Activated CD4-positive, alpha-beta T cell treated with anti-CD3 and anti-CD28 coated beads, Interleukin-2, amount 50 U/mL, for 1 hour (primary cell): ENCODE measurements around the gene TCF7L2.
A peak's percentile ranks its signal among the peaks of the same experiment; 100 is the strongest.
"Not testable (repeated sequence)": the region's sequence is repeated elsewhere in the genome, so short reads cannot be mapped to it uniquely, and the experiment has no call there.

ENCODE experiments used
- DNase-seq: peaks from one replicate; pipeline ENCODE4 v3.0.0-alpha.2; 2020

Gene TCF7L2

DNA sequence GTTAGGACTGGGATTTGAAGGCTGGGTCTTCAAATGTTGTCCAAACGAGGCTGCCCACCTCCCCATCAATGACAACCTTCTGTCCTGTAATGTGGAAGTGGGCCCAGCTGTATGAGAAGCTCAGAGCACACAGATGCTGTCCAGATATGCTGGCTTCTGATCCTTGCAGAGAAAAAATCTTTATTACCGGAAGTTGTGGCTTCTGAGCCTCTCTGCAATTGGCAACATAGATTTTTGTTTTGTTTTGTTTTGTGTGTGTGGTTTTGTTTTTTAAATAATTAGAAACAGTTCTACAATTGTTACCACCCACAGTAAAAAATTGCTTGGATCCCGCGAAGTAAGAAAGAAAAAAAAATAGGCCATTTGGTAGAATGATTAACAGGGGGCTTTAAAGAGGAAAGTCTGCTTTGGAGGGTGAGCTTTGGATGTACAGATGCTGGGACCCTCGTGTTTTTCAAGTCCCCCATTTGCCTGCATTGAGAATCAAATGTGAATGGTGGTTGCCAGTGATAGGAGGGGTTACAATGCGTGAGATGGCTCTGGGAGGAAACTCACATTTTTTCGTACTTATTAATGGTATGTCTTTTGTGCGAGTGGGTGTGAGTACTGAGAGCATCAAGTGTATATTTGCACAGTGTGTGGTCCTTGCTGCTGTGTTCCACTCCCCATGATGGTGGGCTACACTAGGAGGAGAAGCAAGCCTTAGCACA lies 153.2 kb downstream of the TCF7L2 start:
- no peak for DNase-seq

DNA sequence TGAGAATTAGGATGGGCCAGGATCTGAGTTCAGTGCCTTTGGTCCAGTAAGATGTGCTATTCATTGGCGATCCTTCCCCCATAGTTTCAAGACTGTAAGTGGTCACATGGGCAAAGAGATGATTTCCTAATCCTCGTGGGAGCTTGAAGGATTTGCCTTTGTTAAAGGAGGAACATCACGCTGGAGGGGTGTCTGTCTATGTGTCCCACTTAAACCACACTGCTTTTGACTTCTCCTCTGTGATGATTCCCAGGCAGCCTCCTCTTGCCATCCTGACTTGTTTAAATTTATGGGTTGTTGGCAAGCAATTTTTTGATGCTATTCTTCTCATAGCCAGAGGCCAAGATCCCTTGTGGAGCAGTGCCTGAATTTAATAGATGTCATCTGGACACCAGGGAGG lies 154.0 kb downstream of the TCF7L2 start:
- no peak for DNase-seq

DNA sequence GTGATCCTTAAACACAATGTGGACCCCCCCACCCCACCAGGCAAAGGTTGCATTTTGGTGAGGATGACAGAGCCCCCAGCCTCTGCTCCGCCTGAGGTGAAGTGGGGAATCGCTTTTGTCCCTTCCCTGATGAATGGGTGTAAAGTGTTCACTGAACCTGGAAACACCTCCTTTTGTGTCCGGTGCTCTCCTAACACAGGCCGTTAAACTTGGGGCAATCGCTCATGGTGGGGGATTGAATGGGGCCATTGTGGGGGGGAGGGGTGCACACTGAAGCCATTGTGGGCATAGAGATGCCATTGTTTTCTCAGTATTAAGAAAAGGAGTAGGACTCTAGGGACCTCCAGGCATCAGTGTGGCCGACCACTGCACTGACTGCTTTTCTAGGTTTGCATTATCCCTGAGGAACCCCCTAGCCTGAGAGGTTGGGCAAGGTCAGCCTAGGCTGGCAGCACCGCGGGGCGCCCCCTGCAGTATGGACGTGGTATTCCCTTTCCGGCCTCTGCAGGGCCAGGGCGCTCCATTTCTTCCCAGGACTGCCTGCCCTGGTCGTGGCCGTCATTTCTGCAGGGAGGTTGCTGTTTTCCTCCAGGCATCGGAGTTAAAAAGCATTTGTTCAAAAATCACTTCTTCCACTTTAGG lies 158.3 kb downstream of the TCF7L2 start:
- peak; percentile 18 for DNase-seq

DNA sequence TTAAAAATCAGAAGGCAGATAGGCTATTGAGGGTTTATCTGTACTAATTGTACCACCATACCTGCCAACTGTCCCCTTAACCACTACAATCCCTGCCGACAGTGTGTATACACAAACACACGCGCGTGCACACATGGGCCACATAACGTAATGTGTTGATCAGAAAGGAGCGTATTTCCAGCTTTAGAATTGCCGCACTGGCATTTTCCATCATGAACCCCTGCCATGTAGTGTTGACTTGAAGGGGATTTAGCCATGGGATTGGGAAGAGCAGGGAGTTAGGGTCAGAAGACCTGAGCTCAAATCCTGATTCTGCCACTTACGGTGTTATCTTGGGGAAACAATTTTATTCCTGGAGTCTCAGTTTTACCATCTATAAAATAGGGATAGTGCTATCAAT lies 158.9 kb downstream of the TCF7L2 start:
- no peak for DNase-seq

DNA sequence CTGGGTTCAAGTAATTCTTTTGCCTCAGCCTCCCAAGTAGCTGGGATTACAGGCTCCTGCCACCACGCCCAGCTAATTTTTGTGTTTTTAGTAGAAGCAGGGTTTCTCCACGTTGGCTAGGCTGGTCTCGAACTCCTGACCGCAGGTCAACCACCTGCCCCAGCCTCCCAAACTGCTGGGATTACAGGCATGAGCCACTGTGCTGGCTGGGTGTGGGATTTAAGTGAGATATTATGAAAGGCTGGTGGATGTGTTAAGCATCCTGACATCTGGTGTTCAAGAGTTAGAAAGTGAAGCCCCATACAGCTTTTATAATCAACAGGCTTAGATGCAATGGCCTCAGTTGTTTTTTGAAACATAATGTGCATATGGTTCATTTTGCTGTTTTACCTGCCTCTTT lies 159.4 kb downstream of the TCF7L2 start:
- not testable (repeated sequence) for DNase-seq

DNA sequence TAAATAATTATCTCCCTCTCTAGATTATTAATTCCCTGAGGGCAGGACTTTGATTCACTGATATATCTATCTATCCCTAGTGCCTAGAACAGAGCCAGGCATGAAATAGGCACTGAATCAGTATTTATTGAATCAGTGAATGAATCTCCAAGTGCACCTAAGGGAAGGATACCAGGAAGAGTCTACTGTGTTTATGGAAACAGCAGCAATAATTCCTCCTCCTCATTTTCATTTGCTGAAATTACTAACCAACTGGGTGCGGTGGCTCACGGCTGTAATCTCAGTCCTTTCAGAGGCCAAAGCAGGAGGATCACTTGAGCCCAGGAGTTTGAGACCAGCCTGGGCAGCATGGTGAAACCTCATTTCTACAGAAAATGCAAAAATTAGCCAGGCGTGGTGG lies 161.2 kb downstream of the TCF7L2 start:
- DNase-seq: no peak

DNA sequence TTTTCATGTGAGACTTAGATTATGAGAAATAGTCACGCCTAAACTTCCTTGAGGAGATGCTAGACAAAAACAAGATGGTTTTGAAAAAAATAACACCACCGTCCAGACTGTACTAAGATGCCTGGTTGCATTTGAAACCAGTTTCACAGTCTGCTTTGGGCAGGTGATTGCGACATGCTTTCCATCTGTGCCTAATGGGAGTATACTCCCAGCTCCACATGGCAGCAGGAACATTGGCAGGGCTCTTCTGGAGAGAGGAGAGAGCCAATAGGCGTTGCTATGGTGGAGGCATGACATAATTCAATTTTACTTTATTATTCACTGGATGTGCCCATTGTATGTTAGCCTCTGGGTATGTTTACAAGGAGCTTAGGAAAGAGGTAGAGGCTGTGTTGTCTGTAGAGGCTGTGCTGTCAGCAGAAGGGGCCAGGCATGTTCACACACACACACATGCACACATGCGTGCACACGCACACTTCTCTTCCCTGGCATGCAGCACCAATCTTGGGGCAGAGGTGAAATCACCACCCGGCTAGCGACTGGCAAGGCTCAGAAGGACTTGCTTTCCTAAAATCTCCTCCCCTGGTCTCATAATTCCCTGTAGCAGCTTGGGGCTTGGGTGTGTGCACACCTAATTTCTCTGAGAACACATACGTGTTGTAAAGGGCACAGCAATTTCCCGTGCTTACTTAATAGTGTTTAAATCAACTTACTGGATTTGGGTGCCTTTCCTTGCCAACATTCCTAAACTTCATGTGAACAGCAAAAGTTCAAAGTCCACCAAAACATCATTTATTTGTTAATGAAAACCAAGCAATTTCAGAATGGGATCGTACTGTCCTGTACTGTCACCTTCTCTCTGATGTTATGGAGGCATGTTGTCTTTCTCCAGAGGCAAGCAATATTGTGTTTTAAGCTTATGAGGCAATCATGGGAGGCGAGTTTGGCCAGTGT lies 162.1 kb downstream of the TCF7L2 start:
- no peak for DNase-seq

DNA sequence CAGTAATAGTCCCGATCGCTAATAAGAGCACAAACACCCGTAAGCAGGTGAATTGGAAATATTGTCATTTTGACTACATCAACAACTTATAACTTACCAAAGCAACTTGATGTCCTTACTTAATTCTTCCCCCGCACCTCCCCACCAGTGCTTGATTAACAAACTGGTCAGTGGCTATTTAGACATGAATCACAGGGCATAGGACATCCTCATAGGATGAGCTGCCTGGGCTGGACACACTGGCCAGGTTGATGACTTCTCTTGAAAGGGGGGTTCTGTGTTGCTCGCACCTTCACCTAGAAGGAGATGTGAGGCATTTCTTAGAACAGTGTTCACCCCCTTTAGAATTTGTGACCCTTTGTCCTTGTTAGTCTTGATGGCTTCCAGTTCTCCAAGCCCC lies 163.2 kb downstream of the TCF7L2 start:
- DNase-seq: no peak

DNA sequence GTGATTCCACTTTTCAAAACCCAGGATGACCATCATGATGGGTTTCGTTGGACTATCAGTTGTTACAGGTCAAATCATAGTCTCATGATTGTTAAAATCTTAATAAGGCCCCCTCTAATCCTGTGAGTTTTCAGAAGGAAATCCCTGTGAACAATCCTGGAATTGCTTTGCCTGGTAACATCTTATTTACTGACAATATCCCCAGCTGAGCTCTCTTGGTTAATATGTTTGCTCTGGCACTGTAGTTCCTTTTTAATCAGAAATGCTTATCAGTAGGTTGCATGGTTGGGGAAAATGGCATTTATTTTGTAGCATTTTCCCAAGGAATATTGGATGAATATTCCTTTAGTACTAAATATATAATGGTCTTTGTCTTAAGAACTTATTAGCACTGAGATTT lies 163.9 kb downstream of the TCF7L2 start:
- no peak for DNase-seq

DNA sequence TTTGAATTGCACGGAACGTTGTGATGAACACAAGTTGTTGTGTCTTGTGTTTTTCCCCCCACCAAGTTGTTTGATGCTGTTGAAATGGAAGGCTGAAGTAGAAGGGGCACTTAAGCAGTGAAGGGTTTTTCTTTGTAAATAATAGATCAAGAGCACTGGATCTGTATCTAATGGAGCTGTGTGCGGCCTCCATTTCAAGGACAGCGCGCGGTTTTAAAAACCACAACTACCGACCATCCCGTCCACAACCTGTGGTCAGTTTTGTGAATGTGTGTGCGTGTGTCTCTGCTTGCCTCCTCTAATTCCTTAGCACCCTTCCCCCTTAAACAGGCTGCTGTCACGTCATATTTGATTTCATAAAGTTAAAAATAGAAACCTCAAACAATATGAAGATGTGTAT lies 165.5 kb downstream of the TCF7L2 start:
- DNase-seq: no peak

DNA sequence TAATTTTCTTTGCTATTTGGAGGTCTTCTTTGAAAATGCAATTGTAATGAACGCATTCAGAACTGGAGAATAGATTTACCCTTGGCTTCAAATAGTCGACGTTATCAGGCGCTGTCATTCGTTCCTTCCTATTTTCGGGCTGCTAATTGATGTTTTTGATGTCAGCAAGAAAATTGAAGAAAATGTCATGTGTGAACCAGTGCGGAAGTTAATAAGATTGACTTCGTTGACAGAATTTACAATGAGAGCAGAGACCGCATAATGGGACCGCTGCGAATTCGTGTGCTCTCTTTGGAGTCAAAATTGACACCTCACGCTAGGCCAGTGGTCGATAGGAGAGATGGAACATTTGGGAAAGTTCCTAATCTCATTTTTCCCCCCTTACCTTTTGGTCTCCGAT lies 168.8 kb downstream of the TCF7L2 start:
- no peak for DNase-seq

DNA sequence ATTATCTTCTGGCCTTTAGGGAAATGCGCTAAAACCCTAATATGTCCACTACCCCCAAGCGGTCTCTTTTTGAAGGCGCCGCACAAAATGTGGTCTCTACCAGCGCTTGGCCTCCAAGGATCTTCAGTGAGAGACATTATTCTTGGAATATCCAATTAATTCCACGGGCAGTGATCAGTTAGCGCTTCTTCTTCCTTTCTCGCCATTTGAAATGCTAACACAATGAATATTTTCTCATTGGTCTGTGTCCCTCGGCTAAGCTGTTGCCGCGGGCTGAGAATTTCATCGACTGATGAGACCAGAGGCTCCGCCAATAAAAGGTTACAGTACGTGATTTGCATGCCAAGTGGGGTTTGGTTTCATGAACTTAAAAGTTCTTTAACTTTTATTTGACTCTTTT lies 169.8 kb downstream of the TCF7L2 start:
- no peak for DNase-seq

DNA sequence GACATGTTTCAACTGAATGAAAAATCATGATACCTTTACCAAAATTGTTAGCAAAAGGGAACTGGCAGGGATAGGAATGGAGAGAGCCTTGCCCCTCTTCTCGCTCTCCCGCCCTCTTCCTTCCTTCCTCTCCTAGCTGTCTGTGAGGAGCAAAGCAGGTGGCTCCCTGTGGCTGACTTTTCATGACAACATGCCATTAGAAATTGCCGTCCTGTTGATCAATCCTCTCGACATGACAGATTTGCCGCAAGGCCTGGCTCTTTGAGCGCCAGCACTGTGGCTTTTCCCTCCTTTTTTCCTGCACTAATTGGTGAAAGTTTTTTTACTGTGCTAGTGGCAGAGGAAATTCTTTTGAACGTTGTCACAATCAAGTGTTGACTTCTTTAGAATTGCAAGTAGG lies 171.1 kb downstream of the TCF7L2 start:
- DNase-seq: no peak

DNA sequence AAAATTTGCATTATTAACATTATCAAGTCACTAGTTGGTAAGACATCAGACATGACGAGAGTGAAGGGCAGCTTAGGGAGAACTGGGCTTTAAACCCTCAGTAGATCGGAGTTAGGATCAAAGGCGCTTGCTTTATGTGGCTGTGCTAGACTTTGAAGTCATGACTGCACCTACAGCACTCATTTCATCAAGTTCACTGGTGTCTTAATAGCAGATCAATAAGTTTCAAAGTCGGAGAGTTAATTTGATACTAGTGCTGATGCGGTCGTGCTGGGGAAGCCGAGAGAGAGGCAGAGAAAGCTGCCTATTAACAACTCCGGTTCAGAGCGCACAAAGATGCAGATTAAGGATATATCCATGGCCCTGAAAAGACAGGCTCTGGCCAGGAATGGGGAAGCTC lies 172.9 kb downstream of the TCF7L2 start:
- no peak for DNase-seq

DNA sequence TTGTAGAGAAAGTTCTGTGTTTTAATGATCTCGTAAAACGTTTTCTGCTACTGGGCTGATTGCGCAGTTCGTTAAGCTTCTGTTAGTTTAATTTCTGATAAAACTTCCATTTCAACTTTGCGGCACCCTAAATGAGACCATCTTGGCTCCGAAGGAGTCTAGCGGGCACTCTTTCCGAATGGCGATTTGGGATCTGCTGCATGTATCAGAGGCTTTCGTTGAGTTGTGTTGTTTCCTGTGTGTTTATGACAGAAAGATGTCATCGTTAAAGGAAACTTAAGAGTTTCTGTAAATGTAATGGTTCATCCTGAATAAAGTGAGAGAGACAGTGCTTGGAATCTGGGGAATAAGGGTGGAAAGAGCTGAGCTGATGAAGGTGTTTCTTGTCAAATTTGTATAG lies 174.7 kb downstream of the TCF7L2 start:
- DNase-seq: no peak

DNA sequence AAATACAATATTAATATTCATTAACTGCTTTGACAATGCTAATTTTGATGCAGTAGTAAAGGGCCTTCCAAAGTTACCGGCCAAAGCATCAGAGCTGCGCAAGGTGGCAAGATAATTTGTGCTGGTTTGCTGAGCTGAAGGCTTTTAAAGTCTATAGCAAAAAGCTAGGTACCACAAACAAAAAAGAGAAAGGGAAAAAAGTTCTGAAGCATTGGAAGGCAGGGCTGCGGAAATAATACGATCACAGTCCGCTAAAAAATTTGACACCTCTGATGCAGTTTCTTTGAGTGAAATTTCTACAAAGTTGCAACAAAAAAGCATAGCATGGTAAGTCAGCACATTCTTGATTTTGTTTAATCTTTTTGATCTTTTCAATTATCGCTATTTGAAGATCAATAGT lies 175.6 kb downstream of the TCF7L2 start:
- no peak for DNase-seq

DNA sequence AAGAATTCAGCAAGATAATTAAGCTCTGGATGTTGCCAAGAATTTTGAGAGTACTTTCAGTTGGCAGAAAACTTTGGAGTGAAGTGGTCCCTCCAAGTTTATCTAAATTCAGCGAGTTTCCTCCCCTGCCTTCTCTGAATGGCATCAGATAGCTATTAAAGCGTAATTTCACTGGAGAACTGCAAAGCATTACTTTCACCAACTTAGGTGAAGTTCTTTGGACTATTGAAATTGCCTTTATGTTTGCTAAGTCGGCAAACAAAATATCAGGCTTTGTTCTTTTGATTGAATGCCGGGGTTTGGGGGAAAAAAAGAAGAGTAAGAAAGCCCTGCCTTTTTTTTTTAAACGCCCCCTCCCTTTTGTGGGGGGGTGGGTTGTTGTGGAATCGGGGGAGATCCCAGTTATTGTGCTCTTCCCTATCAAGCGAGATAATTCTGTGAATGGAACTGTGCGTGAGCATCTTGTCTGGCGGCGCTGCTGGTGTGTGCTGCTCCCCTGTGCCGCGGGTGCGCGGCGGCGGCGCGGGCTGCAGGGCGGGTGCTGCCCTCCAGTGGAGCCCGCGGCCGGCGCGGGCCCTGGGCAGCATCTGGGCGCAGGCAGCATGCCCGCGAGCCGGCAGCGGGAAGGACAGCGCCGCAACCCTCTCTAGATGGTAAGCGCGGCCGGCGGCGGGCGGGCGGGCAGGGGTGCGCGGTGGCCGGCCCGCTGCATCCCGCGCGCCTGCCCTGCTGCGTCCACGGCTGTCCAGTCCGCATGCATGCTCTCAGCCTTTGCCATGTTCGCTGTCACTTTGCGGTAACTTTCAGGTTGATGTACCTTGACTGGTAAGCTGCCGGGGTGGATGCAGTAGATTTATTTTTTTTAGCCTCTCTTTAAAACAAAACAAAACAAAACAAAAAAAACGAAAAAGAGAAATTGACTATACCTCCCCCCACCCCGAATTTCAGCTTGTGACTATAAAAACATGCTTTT lies 176.5 kb downstream of the TCF7L2 start:
- DNase-seq: peak; percentile 26

DNA sequence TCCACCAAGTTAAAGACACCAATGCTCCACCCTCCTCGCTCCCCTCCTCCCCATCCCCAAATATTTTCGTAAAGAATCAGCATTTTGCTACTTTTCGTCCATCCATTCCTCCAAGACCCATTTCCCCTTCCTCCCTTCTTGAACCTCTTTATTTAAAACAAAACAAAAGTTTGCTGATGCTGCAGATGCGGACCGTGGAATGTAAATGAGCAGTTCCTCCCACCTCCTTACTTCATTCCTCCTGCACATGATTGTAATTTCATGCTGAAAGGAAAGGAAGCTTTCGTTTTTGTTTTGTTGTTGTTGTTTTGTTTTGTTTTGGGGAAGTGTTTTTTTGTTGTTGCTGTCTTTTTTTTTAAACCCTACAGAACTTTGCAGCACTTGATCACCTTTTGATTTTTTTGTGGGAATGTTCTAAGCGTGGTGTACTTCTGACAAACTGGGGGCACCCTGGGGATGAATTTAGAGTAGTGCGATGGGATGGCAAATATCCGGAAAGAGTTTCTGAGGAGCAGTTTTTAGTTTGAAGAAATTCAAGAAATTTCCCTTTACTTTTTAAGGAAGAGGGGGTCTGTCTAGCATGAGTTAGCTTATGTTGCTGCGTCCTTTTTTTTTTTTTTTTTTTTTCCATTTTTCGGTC lies 177.3 kb downstream of the TCF7L2 start:
- no peak for DNase-seq

DNA sequence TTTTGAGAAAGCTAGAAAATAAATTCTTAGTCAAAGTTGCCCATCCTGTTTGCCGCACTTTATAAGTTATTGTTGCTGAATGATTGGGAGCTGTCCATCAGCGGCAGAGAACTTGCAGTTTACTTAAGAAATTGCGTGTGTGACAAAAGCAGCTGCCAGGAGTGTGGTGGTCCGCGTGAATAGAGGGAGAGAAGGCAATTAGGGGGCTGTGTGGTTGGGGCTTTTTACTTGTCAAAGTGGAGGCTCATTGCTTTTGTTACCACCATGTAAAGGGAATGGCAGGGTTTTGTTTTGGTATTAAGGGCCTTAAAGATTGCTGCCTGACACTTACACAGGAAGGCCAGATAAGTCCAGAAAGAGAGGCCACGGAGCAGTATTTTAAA lies 177.8 kb downstream of the TCF7L2 start:
- DNase-seq: no peak

DNA sequence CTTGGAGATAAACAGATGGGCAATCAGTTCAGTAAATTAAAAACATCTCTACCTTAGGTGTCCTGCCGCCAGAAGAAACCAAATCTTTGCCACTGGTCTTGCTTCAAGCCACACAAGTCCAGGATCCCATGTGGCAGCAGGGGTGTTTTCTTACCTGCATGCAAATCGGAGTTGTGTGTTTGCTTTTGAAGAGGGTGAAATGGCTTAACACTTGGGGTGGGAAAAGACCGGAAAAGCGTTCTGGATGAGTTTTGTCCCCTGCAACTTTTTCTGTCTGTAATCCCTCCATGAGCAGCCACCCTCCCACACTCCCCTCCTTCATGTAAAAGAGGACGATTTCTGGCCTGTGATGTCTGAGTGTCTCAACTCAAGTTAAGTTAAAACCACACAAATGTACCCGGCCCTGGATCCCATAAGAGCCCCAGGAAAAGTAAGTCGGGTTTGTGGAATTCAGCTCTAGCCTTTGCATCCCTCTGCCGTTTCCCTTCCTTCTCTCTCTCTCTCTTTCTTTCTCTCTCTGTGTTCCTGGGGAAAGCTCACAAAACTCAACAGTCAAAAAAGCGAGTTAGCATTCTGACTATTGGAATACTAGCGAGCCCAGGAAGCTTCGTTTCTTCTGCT lies 178.5 kb downstream of the TCF7L2 start:
- no peak for DNase-seq

DNA sequence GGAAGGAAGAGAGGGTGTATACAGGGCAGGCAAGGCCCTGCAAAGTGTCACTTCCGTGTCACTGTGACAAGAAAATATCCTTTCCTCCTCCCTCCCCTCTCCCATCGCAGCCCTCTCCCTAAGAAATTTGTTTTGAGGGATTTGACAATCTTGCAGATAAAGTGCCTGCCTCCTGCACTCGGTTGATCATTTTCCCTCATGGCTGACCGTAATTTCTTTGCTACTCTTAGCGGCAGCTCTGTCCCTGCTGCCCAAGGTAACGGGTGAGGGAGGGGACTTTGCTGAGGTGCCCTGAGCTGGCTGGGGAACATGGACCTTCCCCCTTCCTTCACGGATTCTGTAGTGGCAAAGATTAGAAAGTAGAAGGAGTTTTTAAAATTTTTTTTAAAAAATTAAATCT lies 179.1 kb downstream of the TCF7L2 start:
- DNase-seq: no peak
